Measurements from ENCODE around the gene NKD1. TPM values are rescaled to one million over a fixed set of nuclear protein-coding genes. Genes with fewer than 3 reads are reported as not detected.
"Not testable (repeated sequence)": the region's sequence is repeated elsewhere in the genome, so short reads cannot be mapped to it uniquely, and the experiment has no call there.

The NKD1 gene
- total RNA-seq, 1 donor from 2014 or later = 0.43 TPM

- peaks cover 8% of the 10 kb centered on the region for H3K27me3 Mint-ChIP-seq (ENCODE audit: unreplicated experiment)
- DNase-seq (ENCODE audit: extremely low spot score, unreplicated experiment) = no peak
- TF ChIP-seq, protein P1, sequence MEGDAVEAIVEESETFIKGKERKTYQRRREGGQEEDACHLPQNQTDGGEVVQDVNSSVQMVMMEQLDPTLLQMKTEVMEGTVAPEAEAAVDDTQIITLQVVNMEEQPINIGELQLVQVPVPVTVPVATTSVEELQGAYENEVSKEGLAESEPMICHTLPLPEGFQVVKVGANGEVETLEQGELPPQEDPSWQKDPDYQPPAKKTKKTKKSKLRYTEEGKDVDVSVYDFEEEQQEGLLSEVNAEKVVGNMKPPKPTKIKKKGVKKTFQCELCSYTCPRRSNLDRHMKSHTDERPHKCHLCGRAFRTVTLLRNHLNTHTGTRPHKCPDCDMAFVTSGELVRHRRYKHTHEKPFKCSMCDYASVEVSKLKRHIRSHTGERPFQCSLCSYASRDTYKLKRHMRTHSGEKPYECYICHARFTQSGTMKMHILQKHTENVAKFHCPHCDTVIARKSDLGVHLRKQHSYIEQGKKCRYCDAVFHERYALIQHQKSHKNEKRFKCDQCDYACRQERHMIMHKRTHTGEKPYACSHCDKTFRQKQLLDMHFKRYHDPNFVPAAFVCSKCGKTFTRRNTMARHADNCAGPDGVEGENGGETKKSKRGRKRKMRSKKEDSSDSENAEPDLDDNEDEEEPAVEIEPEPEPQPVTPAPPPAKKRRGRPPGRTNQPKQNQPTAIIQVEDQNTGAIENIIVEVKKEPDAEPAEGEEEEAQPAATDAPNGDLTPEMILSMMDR (IDR thresholded peaks at IDR 0.05) = no peak
- no peak overlapping the region for H3K27ac Mint-ChIP-seq (ENCODE audit: unreplicated experiment)
- no peaks in the 10 kb centered on the region for H3K36me3 Mint-ChIP-seq (ENCODE audit: unreplicated experiment)
- H3K4me3 Mint-ChIP-seq (ENCODE audit: unreplicated experiment) = no peak overlapping the region
- no peaks in the 10 kb centered on the region for H3K4me1 Mint-ChIP-seq (ENCODE audit: unreplicated experiment)
- no peaks in the 10 kb centered on the region for H3K9me3 Mint-ChIP-seq (ENCODE audit: unreplicated experiment)
Observed at GRCh38 chr16:50574745-50575136, 26.5 kb downstream of the NKD1 start.

- no peaks in the 10 kb centered on the region for H3K9me3 Mint-ChIP-seq (ENCODE audit: unreplicated experiment)
- peaks cover 7% of the 10 kb centered on the region for H3K27me3 Mint-ChIP-seq (ENCODE audit: unreplicated experiment)
- TF ChIP-seq, protein P1 (IDR thresholded peaks at IDR 0.05) = no peak
- H3K36me3 Mint-ChIP-seq (ENCODE audit: unreplicated experiment) = no peaks in the 10 kb centered on the region
- H3K4me1 Mint-ChIP-seq (ENCODE audit: unreplicated experiment) = no peaks in the 10 kb centered on the region
- no peak for DNase-seq (ENCODE audit: extremely low spot score, unreplicated experiment)
- H3K27ac Mint-ChIP-seq (ENCODE audit: unreplicated experiment) = no peak overlapping the region
- no peak overlapping the region for H3K4me3 Mint-ChIP-seq (ENCODE audit: unreplicated experiment)
Observed at GRCh38 chr16:50575743-50576142, 27.5 kb downstream of the NKD1 start.

DNA sequence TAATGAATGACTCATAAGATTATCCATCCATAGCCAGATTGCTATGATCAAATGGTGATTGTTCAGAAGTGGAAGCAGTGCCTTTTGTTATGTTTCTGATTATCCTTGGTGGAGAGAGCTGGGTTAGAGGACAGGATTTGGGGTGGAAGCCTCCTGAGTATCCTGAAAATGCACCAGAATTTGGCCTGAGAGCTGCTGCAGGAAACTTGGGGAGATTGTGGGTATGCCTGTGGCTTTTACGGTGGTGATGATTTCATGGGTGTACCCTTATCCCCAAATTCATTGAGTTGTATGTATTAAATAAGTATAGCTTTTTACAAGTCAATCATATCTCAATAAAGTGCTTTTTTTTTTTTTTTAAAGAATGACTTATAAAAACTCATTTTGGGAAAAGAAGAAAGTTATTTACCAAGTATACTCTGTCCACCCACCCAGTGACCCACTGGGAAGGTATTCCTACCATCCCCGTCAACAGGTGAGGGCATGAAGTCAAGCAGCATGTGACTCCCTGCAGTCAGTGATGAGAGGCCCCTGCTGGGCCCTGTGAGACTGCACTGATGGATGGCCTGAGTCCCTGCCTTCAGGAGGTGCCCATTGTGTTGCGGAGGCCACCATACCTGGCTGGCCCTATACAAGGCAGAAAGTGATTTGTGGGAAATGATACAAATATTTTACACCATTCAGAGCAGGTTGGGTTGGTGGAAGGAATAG, 28.4 kb downstream of the NKD1 start:
- Mint-ChIP-seq H3K4me3 (ENCODE audit: unreplicated experiment) (no peak overlapping the region), H3K36me3 (ENCODE audit: unreplicated experiment) (no peaks in the 10 kb centered on the region), H3K4me1 (ENCODE audit: unreplicated experiment) (no peaks in the 10 kb centered on the region), H3K27me3 (ENCODE audit: unreplicated experiment) (peaks cover 4% of the 10 kb centered on the region), H3K27ac (ENCODE audit: unreplicated experiment) (no peak overlapping the region), H3K9me3 (ENCODE audit: unreplicated experiment) (no peaks in the 10 kb centered on the region)
- no peak for DNase-seq (ENCODE audit: extremely low spot score, unreplicated experiment)
- TF ChIP-seq, protein P1 (IDR thresholded peaks at IDR 0.05) = no peak

DNA sequence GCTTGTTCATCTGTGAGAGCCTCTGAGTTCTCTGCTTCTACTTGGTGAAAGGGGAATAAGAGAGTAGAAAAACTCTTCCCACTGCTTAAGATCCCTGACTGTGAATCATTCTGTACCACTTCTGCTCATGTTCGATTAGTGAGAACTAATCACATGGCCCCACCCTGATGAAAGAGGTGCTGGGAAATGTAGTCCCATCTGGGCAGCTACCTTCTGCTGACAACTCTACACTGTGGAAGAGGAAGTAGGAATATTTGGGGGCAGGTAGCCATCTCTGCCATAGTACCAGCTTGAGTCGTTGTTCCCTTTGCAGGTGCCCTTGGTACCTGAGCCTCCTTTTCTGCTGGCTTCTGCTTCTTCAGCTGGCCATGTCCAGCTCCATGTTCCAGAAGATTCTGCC, 29.9 kb downstream of the NKD1 start:
- TF ChIP-seq, protein P1 (IDR thresholded peaks at IDR 0.05) = no peak
- H3K4me1 Mint-ChIP-seq (ENCODE audit: unreplicated experiment) = no peaks in the 10 kb centered on the region
- H3K36me3 Mint-ChIP-seq (ENCODE audit: unreplicated experiment) = no peaks in the 10 kb centered on the region
- no peaks in the 10 kb centered on the region for H3K9me3 Mint-ChIP-seq (ENCODE audit: unreplicated experiment)
- no peak overlapping the region for H3K27ac Mint-ChIP-seq (ENCODE audit: unreplicated experiment)
- no peak overlapping the region for H3K4me3 Mint-ChIP-seq (ENCODE audit: unreplicated experiment)
- no peaks in the 10 kb centered on the region for H3K27me3 Mint-ChIP-seq (ENCODE audit: unreplicated experiment)
- no peak for DNase-seq (ENCODE audit: extremely low spot score, unreplicated experiment)

DNA sequence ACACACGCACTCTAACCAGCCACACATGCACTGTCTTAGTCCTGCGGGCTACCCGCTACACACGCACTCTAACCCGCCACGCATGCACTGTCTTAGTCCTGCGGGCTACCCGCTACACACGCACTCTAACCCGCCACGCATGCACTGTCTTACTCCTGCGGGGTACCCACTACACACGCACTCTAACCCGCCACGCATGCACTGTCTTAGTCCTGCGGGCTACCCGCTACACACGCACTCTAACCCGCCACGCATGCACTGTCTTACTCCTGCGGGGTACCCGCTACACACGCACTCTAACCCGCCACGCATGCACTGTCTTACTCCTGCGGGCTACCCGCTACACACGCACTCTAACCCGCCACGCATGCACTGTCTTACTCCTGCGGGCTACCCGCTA, 31.2 kb downstream of the NKD1 start:
- not testable (repeated sequence) for H3K4me3 Mint-ChIP-seq (ENCODE audit: unreplicated experiment)

More for the DNA sequence above, 31.2 kb downstream of the NKD1 start:
- DNase-seq (ENCODE audit: extremely low spot score, unreplicated experiment); H3K27me3 Mint-ChIP-seq (ENCODE audit: unreplicated experiment); H3K27ac Mint-ChIP-seq (ENCODE audit: unreplicated experiment); H3K9me3 Mint-ChIP-seq (ENCODE audit: unreplicated experiment); H3K4me1 Mint-ChIP-seq (ENCODE audit: unreplicated experiment); H3K36me3 Mint-ChIP-seq (ENCODE audit: unreplicated experiment): not testable (repeated sequence)
